ENCODE data around the gene PRPF38A.

Gene PRPF38A

GRCh38 chr1:52469108-52469507, 64.7 kb downstream of the PRPF38A start:
- no peak for DNase-seq

Measured in CD4-positive, alpha-beta T cell treated with Interleukin-12 subunit alpha and Interleukin-12 subunit beta, for 1 hour (primary cell).